Right atrium auricular region (tissue), 2 donors: ENCODE measurements around the gene CSMD2. TPM values are rescaled to one million over a fixed set of nuclear protein-coding genes. Genes with fewer than 3 reads are reported as not detected.

ENCODE experiments used
- DNase-seq: peaks from one replicate; pipeline ENCODE4 v3.0.0-alpha.2; 2019; ENCODE audit warnings: low spot score
- H3K27ac ChIP-seq, 2 donors: fragments of 200-600 bp; sonication (generic); 1 replicate in 1 of 2; 2 replicates in 1 of 2; pipeline ENCODE4 v1.5.1; 2016 to 2019
- H3K27me3 ChIP-seq, 2 donors: fragments of 200-600 bp; sonication (generic); one replicate each; pipeline versions ENCODE4 v1.5.1 to v1.6.0; 2017 to 2019
- H3K36me3 ChIP-seq: fragments of 200-600 bp; sonication (generic); one replicate; pipeline ENCODE4 v1.5.1; 2016
- H3K4me1 ChIP-seq, 2 donors: fragments of 200-600 bp; sonication (generic); one replicate each; pipeline versions ENCODE4 v1.5.1 to v1.6.0; 2017 to 2019
- H3K4me3 ChIP-seq, 2 donors: fragments of 200-600 bp; sonication (generic); 1 replicate in 1 of 2; 2 replicates in 1 of 2; pipeline ENCODE4 v1.5.1; 2017 to 2019; ENCODE audit warnings: mild to moderate bottlenecking in 1 of 2, moderate library complexity in 1 of 2
- H3K9me3 ChIP-seq, 2 donors: fragments of 200-600 bp; sonication (generic); one replicate each; pipeline ENCODE4 v1.5.1; 2019
- total RNA-seq, 2 donors: library from RNA; depleted of rRNA; stranded (reverse); fragments of >200 nt; gene quantifications; one replicate each; pipeline ENCODE4 v1.1.0, GENCODE V29; 2016
- TF ChIP-seq, protein P1 (sequence below), 2 donors: fragments of 200-600 bp; sonication (generic); IDR thresholded peaks; one replicate each; pipeline ENCODE4 v1.5.1; 2019; ENCODE audit warnings: antibody characterized with exemption in 2 of 2

The CSMD2 gene
- total RNA-seq, 2 donors from 2014 or later: 0.39 to 0.44 TPM

DNA sequence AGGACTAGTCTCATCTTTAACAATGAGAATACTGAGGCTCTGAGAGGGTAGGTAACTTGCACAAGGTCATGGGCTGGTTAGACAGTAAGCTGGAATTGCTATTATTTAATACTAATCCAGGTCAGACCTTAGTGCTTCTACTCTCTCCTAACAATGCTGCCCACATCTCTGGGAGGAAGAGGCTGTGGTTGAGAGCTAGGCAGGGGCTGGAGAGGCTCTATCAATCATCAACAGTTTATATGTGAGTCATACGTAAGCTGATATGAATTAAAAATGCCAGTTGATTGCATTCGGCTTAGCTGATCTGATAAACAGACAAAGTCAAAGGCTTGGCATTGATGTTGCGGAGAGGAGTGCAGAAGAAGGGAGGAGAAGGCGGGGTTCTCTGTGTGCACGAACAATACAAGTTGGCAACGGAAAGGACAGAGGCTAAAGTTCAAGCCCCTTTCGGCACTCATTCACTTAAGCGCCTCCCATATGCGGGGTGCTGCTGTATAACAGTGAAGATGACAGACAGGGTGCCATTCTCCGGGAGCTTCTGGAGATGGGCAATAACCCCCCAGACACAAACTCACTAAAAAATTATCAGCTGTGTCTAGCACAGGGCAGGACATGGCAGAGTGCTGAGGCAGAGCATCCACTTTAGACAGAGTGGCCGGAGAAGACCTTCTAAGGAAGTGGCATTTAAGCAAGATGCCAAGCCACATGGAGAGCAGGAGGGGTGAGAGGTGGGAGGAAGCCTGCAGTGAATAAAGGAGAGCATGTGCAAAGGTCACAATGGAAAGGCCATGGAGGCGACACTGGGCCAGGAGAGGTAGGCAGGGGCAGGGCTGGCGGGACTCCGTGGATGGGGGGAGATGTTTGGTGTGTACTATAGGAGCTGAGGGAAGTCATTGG is 497.4 kb downstream of the CSMD2 start:
- Histone ChIP-seq H3K9me3 (no peaks in the 10 kb centered on the region), H3K27ac (no peak overlapping the region), H3K4me3 (no peak overlapping the region), H3K4me1 (peaks cover 0 to 22% of the 10 kb centered on the region in 2 donors), H3K36me3 (no peaks in the 10 kb centered on the region), H3K27me3 (no peaks in the 10 kb centered on the region)
- no peak for DNase-seq
- TF ChIP-seq, protein P1, sequence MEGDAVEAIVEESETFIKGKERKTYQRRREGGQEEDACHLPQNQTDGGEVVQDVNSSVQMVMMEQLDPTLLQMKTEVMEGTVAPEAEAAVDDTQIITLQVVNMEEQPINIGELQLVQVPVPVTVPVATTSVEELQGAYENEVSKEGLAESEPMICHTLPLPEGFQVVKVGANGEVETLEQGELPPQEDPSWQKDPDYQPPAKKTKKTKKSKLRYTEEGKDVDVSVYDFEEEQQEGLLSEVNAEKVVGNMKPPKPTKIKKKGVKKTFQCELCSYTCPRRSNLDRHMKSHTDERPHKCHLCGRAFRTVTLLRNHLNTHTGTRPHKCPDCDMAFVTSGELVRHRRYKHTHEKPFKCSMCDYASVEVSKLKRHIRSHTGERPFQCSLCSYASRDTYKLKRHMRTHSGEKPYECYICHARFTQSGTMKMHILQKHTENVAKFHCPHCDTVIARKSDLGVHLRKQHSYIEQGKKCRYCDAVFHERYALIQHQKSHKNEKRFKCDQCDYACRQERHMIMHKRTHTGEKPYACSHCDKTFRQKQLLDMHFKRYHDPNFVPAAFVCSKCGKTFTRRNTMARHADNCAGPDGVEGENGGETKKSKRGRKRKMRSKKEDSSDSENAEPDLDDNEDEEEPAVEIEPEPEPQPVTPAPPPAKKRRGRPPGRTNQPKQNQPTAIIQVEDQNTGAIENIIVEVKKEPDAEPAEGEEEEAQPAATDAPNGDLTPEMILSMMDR (IDR thresholded peaks at IDR 0.05): no peak

DNA sequence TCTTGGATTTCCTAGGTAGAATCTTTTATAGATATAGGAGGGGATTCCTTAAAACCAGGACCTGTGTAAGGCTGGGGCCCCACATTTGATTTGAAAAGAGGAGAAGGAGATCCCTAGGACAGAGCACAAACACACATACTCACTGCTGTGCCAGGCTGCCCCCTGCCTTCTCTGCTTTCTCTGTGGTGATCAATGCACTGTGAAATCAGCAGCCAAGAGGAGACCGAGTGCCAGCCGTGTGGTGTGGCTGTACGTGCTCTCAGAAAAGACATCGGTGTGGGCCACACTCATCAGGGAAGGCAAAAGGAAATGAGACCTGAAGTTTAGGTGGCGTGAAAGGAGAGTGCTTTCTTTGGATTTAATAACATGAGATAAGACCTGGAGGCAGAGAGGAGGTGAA is 498.4 kb downstream of the CSMD2 start:
- H3K4me3 ChIP-seq: no peak overlapping the region
- TF ChIP-seq, protein P1 (IDR thresholded peaks at IDR 0.05): no peak
- H3K27me3 ChIP-seq: no peaks in the 10 kb centered on the region
- peaks cover 0 to 22% of the 10 kb centered on the region in 2 donors for H3K4me1 ChIP-seq
- H3K36me3 ChIP-seq: no peaks in the 10 kb centered on the region
- H3K9me3 ChIP-seq: no peaks in the 10 kb centered on the region
- no peak overlapping the region for H3K27ac ChIP-seq
- no peak for DNase-seq

DNA sequence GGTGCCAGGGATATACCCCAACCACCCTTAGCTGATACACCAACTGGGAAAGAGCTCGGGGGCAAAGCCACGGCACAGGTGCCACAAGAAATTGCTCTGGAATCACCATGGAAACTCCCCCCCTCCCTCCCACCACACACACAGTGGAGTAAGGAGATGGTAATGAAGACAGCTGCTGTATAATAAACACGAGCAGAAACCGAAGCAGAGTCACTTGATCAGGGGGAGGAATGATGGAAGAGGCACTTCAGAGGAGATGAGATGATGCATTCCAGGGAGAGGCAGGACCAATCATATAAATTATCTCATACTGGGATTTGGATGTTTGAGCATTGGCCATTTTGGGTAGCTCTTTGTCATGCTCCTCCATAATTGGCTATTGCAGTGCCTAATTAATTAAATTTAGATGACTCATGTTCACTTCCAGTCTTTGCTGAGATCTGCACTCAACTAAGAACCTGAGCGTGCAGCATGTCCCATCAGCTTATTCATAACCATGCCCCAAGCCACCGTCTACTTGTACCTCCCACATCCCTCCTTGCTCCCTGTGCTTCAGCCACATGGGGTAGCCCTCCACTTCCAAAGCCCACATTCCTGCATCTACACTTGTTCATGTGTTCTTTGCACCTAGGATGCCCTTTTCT is 503.1 kb downstream of the CSMD2 start:
- TF ChIP-seq, protein P1 (IDR thresholded peaks at IDR 0.05): no peak
- no peak overlapping the region for H3K27ac ChIP-seq
- no peaks in the 10 kb centered on the region for H3K36me3 ChIP-seq

GRCh38 chr1:33660956-33661355 is 504.1 kb downstream of the CSMD2 start:
- Histone ChIP-seq H3K4me3 (no peak overlapping the region), H3K27ac (no peak overlapping the region), H3K36me3 (no peaks in the 10 kb centered on the region), H3K9me3 (no peaks in the 10 kb centered on the region), H3K4me1 (peaks cover 0 to 8% of the 10 kb centered on the region in 2 donors), H3K27me3 (no peaks in the 10 kb centered on the region)
- no peak for DNase-seq
- TF ChIP-seq, protein P1 (IDR thresholded peaks at IDR 0.05): no peak

More for the DNA sequence above, 503.1 kb downstream of the CSMD2 start:
- H3K27me3 ChIP-seq: no peaks in the 10 kb centered on the region
- peaks cover 0 to 6% of the 10 kb centered on the region in 2 donors for H3K4me1 ChIP-seq
- H3K9me3 ChIP-seq: no peaks in the 10 kb centered on the region
- DNase-seq: no peak
- no peak overlapping the region for H3K4me3 ChIP-seq

DNA sequence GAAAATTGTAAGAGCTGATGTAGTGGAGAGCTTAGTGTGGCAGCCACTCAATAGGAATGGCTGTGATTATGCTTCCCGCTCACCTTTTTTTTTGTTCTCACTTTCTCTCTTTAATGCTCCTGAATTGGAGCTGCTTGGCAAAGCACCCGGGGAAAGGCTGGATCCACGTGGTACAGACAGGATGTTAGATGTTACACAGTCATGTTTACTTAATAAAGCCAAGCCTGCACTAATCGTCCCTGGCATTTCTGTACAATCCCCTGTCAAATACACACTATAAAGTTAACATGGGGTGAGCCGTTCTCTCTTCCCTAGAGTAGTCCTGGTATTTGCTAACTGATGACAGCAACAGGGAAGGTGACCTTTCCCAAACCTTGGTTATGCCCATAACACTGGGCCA is 504.8 kb downstream of the CSMD2 start:
- Histone ChIP-seq H3K36me3 (no peaks in the 10 kb centered on the region), H3K4me3 (no peak overlapping the region), H3K4me1 (peaks cover 0 to 15% of the 10 kb centered on the region in 2 donors), H3K27me3 (no peaks in the 10 kb centered on the region), H3K27ac (no peak overlapping the region), H3K9me3 (no peaks in the 10 kb centered on the region)
- DNase-seq: no peak
- TF ChIP-seq, protein P1 (IDR thresholded peaks at IDR 0.05): no peak
